Measurements from ENCODE around the gene FRMD4A.

GRCh38 chr10:13659887-13660550 is 670.7 kb downstream of the FRMD4A start:
- no peak for TF ChIP-seq POLR2A (IDR thresholded peaks at IDR 0.05)
- TF ChIP-seq CTCF (IDR thresholded peaks at IDR 0.05), result peak in 2 of 3 donors; percentile 18 to 89
